GM12892 (cell line): ENCODE measurements around the gene FBN3.

Experiments
- POLR2AphosphoS5 ChIP-seq: IDR thresholded peaks from 2 replicates; pipeline ENCODE4 v1.6.1; 2011; ENCODE audit warnings: low read depth, low read length, control low read depth
- TAF1 ChIP-seq: IDR thresholded peaks from 2 replicates; pipeline ENCODE4 v1.6.1; 2011; ENCODE audit warnings: low read depth, mild to moderate bottlenecking, control low read depth, low read length, borderline replicate concordance

- TF ChIP-seq POLR2AphosphoS5: no peak
- no peak for TF ChIP-seq TAF1
Measured at GRCh38 chr19:8113017-8113416, 36.4 kb downstream of the FBN3 start.
